GM18867 (cell line): ENCODE results near the gene SCFD2.
"Not testable (repeated sequence)": the region's sequence is repeated elsewhere in the genome, so short reads cannot be mapped to it uniquely, and the experiment has no call there.

ENCODE experiments used
- ATAC-seq: cut with Tn5 transposase; IDR thresholded peaks from one replicate; pipeline ENCODE4 v1.9.1; 2021; ENCODE audit warnings: mild to moderate bottlenecking, moderate library complexity; ENCODE audit not compliant: unreplicated experiment

The SCFD2 gene

GRCh38 chr4:53267026-53267425 lies 98.8 kb downstream of the SCFD2 start:
- ATAC-seq: no peak

- ATAC-seq: not testable (repeated sequence)
Measured at GRCh38 chr4:53255986-53256385, 109.9 kb downstream of the SCFD2 start.

DNA sequence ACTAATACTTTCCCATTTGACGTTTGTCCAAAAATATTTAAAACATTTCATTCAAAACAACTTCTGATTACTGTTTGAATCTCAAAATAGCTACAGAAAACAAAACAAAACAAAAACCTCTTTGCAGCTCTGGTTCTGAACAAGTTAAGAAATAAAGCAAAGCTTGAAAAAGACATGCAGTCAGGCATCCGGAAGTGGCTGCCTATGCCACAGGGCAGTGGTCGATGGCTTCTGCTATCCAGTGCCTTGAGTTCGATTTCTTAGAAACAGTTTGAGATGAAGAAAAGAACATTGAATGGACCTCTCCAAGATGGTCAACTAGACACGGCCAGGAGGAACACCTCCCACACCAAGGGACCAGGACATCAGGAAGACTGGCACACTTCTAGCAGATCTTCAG lies 125.3 kb downstream of the SCFD2 start:
- ATAC-seq: no peak

GRCh38 chr4:53238352-53238751 lies 127.5 kb downstream of the SCFD2 start:
- ATAC-seq: not testable (repeated sequence)

GRCh38 chr4:53237811-53238210 lies 128.1 kb downstream of the SCFD2 start:
- ATAC-seq: not testable (repeated sequence)

DNA sequence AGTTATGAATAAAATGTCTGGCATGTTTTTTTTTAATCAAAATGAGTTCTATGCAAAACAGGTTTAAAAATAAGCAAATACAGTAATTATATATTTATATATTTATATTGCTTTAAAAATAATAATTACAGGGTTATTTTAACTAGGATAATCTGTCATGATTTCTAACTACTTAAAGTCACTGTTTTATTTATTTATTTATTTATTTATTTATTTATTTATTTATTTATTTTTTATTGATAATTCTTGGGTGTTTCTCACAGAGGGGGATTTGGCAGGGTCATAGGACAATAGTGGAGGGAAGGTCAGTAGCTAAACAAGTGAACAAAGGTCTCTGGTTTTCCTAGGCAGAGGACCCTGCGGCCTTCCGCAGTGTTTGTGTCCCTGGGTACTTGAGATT lies 129.2 kb downstream of the SCFD2 start:
- ATAC-seq: not testable (repeated sequence)

DNA sequence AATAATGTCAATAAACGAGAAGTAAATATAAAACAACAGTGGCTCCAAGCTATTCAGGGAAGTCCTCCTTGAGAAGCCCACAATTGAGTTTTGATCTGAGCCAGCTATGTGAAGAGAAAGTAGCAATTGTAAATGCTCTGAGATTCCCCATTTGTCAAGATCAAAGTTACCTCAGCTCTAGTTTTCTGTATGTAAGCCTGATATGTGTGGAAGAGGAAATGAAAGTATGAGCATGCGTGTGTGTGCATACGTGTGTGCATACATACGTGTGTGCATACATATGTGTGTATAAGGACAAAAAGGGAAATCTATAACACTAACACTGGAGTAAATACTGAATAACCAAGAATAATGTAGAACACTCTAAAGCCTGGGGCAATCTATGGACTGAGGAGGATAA lies 130.3 kb downstream of the SCFD2 start:
- ATAC-seq: peak; percentile 59

- ATAC-seq: no peak
Measured at GRCh38 chr4:53234669-53235068, 131.2 kb downstream of the SCFD2 start.

DNA sequence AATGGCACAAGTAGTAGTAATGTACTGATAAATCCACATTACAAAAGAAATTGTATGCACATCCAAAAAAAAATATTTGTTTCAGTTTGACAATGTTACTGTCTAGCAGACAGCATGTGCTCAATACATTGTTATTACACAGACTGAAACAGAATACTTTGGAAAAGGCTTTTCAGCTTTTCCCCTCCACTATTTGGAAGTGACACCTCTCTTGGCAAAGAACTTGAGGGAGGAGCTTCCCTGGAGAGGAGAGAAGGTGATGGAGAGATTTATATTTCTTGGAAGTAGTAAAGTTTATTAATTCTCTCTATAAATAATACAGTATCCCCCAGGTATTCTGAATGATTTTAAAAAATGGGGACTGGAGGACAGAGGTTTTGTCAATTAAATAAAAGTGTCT lies 131.8 kb downstream of the SCFD2 start:
- no peak for ATAC-seq

- ATAC-seq: no peak
Measured at GRCh38 chr4:53233114-53233795, 132.6 kb downstream of the SCFD2 start.

DNA sequence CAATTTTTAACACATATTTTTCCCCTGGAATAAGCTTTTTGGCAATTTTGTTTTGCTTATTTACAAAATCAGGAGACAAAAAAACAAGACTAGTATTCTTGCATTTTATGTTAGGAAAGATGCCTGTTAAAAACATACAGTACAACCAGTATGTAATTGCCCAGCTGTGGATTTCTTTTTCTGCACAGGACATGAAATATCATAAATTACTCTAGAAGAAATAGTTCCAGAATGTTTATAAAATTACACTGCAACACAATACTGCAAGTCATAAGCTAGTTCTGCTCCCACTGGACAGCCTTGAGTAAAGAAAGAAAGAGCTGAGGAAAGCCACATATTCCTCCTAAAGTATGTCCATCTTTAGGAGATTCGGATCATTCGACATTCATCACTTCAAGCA lies 133.5 kb downstream of the SCFD2 start:
- ATAC-seq: no peak

DNA sequence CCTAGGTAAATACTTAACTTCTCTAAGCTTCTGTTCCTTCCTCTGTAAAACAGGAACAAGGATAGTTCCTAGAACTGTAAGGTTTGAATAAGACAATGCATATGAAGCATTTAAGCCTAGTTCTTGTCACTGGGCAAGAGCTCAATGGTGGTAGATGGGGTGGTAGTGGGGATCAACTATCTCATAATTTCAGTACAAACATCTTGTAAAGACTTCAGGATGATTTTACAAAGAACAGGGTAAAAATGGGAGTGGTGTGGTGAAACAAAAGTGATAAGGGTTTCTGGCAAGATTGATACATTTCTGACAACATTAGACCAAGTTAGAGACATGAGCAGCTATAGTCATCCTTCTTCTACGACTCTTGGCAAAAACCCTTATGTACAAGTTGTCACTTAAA lies 137.8 kb downstream of the SCFD2 start:
- ATAC-seq: no peak

DNA sequence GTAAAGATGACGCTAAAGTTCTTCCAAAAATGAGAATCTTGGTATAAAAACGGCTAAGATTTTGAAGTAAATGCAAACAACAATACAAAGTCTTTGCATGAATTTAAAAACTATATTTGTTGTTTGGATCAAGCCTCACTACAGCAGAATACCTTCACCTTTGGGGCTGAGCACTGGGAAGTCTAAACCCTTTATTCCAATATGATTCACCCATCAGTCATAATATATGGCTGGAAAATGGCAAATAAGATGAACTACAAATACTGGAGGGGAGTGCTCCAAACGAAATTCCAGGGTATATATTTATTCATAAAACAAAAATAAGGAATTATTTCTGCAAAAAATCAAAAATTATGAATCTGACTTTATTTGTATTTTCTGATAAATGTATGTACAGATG lies 138.4 kb downstream of the SCFD2 start:
- no peak for ATAC-seq

DNA sequence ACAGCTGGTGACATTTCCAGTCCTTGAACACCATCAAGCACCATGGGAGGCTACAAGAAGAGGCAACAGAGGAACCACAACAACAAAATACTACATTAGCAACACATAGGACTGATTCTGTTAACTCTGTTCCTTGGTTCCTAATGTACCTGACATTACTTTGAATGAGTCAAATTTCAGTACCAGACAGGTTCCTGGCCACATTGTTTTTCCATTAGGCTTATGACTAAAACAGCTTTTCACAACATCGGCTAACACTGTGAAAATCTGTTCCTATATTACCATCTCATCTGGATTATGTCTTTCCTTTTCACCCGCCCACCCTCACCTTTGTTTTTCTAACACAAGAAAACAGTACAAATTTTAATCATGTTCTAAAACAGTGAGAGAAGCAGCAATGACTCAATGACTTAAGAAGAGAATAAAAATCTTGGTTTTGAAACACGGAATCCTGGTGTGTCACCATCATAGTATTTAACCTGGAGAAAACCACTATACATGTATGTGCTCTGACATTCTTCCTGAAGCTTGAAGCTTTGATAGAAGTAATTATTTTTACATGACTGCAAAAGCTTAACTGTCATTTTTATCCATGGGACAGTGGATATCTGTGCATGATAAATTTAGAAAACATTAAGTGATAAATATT lies 143.9 kb downstream of the SCFD2 start:
- ATAC-seq: no peak

DNA sequence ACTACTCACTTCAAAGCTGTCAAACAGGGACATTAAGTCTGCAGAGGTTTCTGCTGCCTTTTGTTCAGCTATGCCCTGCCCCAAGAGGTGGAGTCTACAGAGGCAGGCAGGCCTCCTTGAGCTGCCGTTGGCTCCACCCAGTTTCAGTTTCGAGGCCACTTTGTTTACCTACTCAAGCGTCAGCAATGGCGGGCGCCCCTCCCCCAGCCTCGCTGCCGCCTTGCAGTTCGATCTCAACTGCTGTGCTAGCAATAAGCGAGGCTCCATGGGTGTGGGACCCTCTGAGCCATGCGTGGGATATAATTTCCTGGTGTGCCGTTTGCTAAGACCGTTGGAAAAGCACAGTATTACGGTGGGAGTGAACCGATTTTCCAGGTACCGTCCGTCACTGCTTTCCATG lies 146.7 kb downstream of the SCFD2 start:
- ATAC-seq: not testable (repeated sequence)

- no peak for ATAC-seq
Measured at GRCh38 chr4:53208753-53209152, 157.1 kb downstream of the SCFD2 start.

- ATAC-seq: no peak
Measured at GRCh38 chr4:53205970-53206369, 159.9 kb downstream of the SCFD2 start.

GRCh38 chr4:53199356-53199755 lies 166.5 kb downstream of the SCFD2 start:
- ATAC-seq: no peak

- ATAC-seq: no peak
Measured at GRCh38 chr4:53197772-53198142, 168.1 kb downstream of the SCFD2 start.

DNA sequence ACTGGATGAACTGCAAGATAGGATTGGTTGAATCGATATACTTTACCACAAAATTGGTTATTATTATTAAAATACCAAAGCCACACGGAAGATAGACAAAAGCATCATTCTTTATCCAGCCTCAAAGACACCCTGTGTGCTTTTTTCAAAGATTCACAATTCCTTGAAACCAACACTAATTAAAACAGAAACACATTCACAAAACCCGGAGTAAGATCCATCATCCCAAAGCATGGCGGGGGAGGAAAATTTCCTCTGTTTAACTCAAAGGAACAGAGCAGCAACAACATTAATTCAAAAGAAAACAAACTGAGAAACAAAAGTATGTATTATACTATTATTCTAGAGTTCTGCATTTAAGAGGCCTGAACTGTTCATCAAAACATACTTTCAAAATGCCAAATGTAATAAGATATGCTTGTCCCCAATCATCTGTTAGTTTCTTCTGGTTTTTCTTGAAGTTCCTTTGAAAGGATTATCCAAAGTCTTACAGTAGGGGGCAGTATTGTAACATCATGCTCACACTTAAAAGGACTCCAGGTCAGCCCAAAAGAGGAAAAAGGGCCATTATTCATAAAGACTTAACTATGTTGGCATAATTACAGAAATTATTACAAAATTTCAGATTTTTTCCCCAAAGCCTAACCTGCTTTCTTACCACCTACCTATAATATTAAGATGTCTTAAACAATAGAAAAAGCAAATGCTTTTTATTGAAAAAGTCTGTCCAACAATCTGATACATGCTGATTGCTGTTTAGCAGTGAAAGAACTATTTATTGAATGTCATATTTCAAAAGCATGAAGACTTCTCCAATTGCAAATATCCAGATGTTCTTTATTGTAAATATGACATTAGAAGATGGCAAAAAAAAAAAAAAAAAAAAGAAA lies 168.7 kb downstream of the SCFD2 start:
- peak; percentile 63 for ATAC-seq

- no peak for ATAC-seq
Measured at GRCh38 chr4:53195815-53196661, 169.8 kb downstream of the SCFD2 start.
